HG03342 (cell line): ENCODE results near the gene GSTM3.
A peak's percentile ranks its signal among the peaks of the same experiment; 100 is the strongest.
"Not testable (repeated sequence)": the region's sequence is repeated elsewhere in the genome, so short reads cannot be mapped to it uniquely, and the experiment has no call there.

Experiments used
- ATAC-seq: cut with Tn5 transposase; IDR thresholded peaks from one replicate; pipeline ENCODE4 v1.9.1; 2021; ENCODE audit warnings: mild to moderate bottlenecking, moderate library complexity; ENCODE audit not compliant: unreplicated experiment

The GSTM3 gene

GRCh38 chr1:109762821-109763645 is 22.2 kb upstream of the GSTM3 start:
- no peak for ATAC-seq

- ATAC-seq: no peak
These were observed 21.3 kb upstream of the GSTM3 start for GRCh38 chr1:109762039-109762585.

GRCh38 chr1:109761227-109762038 is 20.6 kb upstream of the GSTM3 start:
- no peak for ATAC-seq

- no peak for ATAC-seq
These were observed 19.9 kb upstream of the GSTM3 start for GRCh38 chr1:109760581-109761226.

GRCh38 chr1:109759513-109760334 is 18.9 kb upstream of the GSTM3 start:
- ATAC-seq: no peak

- ATAC-seq: no peak
These were observed 17.3 kb upstream of the GSTM3 start for GRCh38 chr1:109757936-109758786.

- no peak for ATAC-seq
These were observed 16.1 kb upstream of the GSTM3 start for GRCh38 chr1:109756848-109757521.

- ATAC-seq: not testable (repeated sequence)
These were observed 15.5 kb upstream of the GSTM3 start for GRCh38 chr1:109756325-109756724.

- no peak for ATAC-seq
These were observed 13.9 kb upstream of the GSTM3 start for GRCh38 chr1:109754738-109755137.

GRCh38 chr1:109751531-109752260 is 10.9 kb upstream of the GSTM3 start:
- ATAC-seq: no peak

- ATAC-seq: no peak
These were observed 10.1 kb upstream of the GSTM3 start for GRCh38 chr1:109750920-109751319.

- ATAC-seq: no peak
These were observed 9.5 kb upstream of the GSTM3 start for GRCh38 chr1:109750241-109750882.

- ATAC-seq: no peak
These were observed 8.4 kb upstream of the GSTM3 start for GRCh38 chr1:109749221-109749620.

GRCh38 chr1:109748311-109748710 is 7.5 kb upstream of the GSTM3 start:
- ATAC-seq: not testable (repeated sequence)

GRCh38 chr1:109739738-109740614 is 862 bp downstream of the GSTM3 start:
- peak; percentile 82 for ATAC-seq

- no peak for ATAC-seq
These were observed 7.5 kb downstream of the GSTM3 start for GRCh38 chr1:109733236-109733870.
